Thyroid gland (tissue), 4 donors: ENCODE results near the gene SKI.

ENCODE experiments used
- POLR2A ChIP-seq, 2 donors: fragments of 450-650 bp; IDR thresholded peaks; one replicate each; pipeline ENCODE4 v1.6.1; 2017; ENCODE audit warnings: antibody characterized with exemption in 2 of 2, mild to moderate bottlenecking in 2 of 2, moderate library complexity in 1 of 2
- TF ChIP-seq, protein P1 (sequence below), 6 experiments: fragments of 200-600 bp in 3 of 6; fragments of 450-650 bp in 3 of 6; sonication (generic) in 3 of 6; IDR thresholded peaks; one replicate each; pipeline ENCODE4 v1.5.1; 2016 to 2019; ENCODE audit warnings: antibody characterized with exemption in 6 of 6, mild to moderate bottlenecking in 2 of 6, inconsistent platforms in 1 of 6, moderate library complexity in 1 of 6

GRCh38 chr1:2318314-2319278 lies 90.5 kb downstream of the SKI start:
- TF ChIP-seq POLR2A (IDR thresholded peaks at IDR 0.05), result no peak
- TF ChIP-seq, protein P1, sequence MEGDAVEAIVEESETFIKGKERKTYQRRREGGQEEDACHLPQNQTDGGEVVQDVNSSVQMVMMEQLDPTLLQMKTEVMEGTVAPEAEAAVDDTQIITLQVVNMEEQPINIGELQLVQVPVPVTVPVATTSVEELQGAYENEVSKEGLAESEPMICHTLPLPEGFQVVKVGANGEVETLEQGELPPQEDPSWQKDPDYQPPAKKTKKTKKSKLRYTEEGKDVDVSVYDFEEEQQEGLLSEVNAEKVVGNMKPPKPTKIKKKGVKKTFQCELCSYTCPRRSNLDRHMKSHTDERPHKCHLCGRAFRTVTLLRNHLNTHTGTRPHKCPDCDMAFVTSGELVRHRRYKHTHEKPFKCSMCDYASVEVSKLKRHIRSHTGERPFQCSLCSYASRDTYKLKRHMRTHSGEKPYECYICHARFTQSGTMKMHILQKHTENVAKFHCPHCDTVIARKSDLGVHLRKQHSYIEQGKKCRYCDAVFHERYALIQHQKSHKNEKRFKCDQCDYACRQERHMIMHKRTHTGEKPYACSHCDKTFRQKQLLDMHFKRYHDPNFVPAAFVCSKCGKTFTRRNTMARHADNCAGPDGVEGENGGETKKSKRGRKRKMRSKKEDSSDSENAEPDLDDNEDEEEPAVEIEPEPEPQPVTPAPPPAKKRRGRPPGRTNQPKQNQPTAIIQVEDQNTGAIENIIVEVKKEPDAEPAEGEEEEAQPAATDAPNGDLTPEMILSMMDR (IDR thresholded peaks at IDR 0.05), result no peak
